GM10266 (cell line): Measurements from ENCODE around the gene LPGAT1.

ENCODE experiments used
- DNase-seq: peaks from one replicate; pipeline ENCODE4 v3.0.0; 2012; ENCODE audit errors: extremely low spot score
- CTCF ChIP-seq: IDR thresholded peaks from 2 replicates; pipeline ENCODE4 v1.5.1; 2012; ENCODE audit warnings: mild to moderate bottlenecking, low read depth; ENCODE audit not compliant: control insufficient read depth, insufficient read depth; ENCODE audit errors: missing control alignments

LPGAT1 gene

DNA sequence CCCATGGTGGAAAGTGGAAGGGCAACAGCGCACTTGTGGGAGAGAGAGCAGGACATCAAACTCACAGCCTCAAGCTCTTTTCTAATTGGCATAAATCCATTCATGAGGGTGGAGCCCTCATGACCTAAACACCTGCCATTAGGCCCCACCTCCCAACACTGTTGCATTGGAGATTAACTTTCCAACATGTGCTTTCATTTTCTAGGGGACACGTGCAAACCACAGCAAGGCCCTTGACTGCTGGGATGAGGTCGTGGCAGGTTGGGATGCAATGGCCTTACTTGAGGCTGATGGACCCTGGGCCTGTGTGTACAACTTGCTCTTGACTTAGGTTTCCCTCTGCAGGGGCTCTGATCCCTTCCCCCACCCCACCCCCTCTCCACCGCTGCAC is 119.3 kb downstream of the LPGAT1 start:
- TF ChIP-seq CTCF: no peak
- DNase-seq: no peak

GRCh38 chr1:211710566-211711314 is 119.8 kb downstream of the LPGAT1 start:
- no peak for TF ChIP-seq CTCF
- DNase-seq: no peak

GRCh38 chr1:211708926-211709325 is 121.6 kb downstream of the LPGAT1 start:
- no peak for TF ChIP-seq CTCF
- no peak for DNase-seq

DNA sequence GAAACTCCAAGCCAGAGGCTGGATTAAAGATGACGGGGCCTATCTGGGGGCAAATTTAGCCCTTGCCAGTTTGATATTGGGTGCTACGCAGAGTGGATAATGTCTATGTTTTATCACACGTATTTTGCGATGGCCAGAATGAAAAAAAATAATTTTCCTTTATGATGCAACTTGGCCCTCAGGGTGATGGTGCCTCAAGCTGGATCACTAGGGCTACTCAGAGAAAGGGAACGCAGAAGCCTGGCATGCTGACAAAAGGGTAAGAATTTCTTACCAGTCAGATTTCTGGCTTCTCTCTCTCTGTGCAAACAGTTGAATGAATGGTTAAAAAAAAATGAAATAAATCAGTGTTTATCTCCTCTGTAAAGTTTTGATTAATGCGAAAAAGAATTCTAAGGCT is 122.6 kb downstream of the LPGAT1 start:
- no peak for TF ChIP-seq CTCF
- DNase-seq: no peak

GRCh38 chr1:211705467-211706091 is 125.0 kb downstream of the LPGAT1 start:
- TF ChIP-seq CTCF: no peak
- DNase-seq: no peak

DNA sequence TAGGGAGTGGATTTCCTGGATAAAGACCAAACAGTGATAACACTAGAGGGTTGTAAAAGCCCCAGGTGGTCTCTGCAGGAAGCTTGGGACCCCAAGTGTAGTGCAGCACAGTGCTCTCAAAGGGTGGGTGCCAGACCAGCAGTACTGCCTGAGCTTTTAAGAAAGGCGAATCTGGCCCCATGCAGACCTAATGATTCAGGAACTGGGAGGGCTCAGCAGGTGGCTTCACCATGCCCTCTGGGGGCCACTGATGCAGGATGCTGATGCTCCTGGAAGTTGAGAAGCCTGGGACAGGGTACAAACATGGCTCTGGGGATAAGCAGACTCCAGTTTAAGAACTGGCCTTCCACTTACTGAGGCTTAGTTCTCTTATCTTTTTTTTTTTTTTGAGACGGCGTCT is 126.0 kb downstream of the LPGAT1 start:
- no peak for DNase-seq
- TF ChIP-seq CTCF: no peak

DNA sequence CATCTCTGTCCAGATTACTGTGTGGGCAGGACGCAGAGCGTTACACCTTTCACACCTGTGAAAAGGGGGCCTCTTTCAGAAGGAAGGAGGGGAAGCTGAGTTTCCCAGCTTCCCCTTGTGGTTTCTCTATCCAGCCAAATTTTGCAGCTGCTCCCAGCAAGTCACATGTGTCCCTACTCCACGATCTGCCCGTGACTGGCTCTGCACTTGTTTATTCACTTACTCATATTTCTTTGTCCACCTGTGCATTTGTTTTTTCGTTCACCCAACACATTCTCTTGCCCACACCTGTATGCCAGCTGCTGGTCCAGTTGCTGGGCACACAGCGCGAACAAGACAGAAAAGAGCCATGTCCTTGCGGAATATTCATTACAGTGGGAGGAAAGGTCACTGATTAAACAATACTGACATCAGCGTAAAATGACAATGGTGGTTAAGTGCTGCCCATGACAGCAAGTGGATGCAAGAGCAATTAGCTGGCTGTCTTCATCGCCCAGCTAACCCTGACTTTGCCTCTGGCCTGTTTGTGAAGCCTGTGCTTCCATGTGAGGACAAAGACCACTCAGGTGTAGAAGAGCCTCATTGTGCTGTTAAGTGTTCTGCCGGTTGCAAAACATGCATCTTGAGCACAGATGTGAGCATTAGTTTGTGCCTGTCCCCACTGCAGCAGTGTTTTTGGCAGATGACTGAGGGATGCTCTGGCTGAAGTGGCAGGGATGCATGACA is 126.6 kb downstream of the LPGAT1 start:
- no peak for DNase-seq
- TF ChIP-seq CTCF: no peak
